Loucy (cell line): ENCODE results near the gene CLCN5.

Experiments used
- EZH2phosphoT487 ChIP-seq: fragments of 200-600 bp; IDR thresholded peaks from 2 replicates; pipeline ENCODE4 v1.6.1; 2018; ENCODE audit warnings: antibody characterized with exemption, mild to moderate bottlenecking, moderate library complexity, borderline replicate concordance
- TF ChIP-seq, protein P1 (sequence below): fragments of 200-600 bp; sonication (generic); conservative IDR thresholded peaks from 2 replicates; pipeline ENCODE4 v1.5.1; 2014; ENCODE audit warnings: mild to moderate bottlenecking, antibody characterized with exemption, low read length

DNA sequence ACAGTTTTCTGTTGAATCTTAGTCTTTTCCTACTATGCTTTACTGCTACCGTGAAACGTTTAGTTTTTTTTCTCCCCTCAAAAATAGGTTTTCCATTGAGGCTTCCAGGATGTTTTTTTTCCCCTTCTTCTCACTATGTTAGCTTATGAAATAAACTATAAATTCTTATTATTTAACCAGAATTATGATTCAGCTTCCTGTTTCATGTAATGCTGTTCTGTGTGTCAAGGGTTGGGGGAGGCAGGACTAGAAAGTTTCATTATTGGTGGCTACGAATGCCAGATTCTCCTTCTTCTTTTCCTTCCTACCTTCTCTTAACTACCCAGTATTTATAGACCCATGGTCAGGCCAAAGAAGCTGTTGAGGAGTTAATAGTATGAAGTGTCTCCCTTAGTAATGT lies 11.8 kb downstream of the CLCN5 start:
- TF ChIP-seq, protein P1, sequence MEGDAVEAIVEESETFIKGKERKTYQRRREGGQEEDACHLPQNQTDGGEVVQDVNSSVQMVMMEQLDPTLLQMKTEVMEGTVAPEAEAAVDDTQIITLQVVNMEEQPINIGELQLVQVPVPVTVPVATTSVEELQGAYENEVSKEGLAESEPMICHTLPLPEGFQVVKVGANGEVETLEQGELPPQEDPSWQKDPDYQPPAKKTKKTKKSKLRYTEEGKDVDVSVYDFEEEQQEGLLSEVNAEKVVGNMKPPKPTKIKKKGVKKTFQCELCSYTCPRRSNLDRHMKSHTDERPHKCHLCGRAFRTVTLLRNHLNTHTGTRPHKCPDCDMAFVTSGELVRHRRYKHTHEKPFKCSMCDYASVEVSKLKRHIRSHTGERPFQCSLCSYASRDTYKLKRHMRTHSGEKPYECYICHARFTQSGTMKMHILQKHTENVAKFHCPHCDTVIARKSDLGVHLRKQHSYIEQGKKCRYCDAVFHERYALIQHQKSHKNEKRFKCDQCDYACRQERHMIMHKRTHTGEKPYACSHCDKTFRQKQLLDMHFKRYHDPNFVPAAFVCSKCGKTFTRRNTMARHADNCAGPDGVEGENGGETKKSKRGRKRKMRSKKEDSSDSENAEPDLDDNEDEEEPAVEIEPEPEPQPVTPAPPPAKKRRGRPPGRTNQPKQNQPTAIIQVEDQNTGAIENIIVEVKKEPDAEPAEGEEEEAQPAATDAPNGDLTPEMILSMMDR, result no peak
- no peak for TF ChIP-seq EZH2phosphoT487
